Transverse colon (tissue), 4 donors: ENCODE results near the gene MEFV. TPM values are rescaled to one million over a fixed set of nuclear protein-coding genes. Genes with fewer than 3 reads are reported as not detected.

Experiments
- DNase-seq: peaks from one replicate; pipeline ENCODE4 v3.0.0-alpha.2; 2019
- H3K27ac ChIP-seq, 4 donors: fragments of 200-600 bp; sonication (generic); 2 replicates each; pipeline ENCODE4 v1.5.1; 2016 to 2018; ENCODE audit warnings: inconsistent platforms in 4 of 4
- H3K27me3 ChIP-seq: fragments of 200-600 bp; sonication (generic); 2 replicates; pipeline ENCODE4 v1.5.1; 2017; ENCODE audit warnings: inconsistent platforms
- H3K36me3 ChIP-seq, 4 donors: fragments of 200-600 bp; sonication (generic); 2 replicates each; pipeline ENCODE4 v1.5.1; 2017 to 2019; ENCODE audit warnings: inconsistent platforms in 4 of 4
- H3K4me1 ChIP-seq, 4 donors: fragments of 200-600 bp; sonication (generic); 2 replicates each; pipeline ENCODE4 v1.5.1; 2017 to 2020; ENCODE audit warnings: inconsistent platforms in 4 of 4
- H3K4me3 ChIP-seq, 4 donors: fragments of 200-600 bp; sonication (generic); 1 replicate in 1 of 4; 2 replicates in 3 of 4; pipeline versions ENCODE4 v1.5.1 to v1.6.1; 2017 to 2019; ENCODE audit warnings: inconsistent platforms in 4 of 4
- H3K9me3 ChIP-seq, 2 donors: fragments of 200-600 bp; sonication (generic); 2 replicates each; pipeline ENCODE4 v1.5.1; 2017 to 2019; ENCODE audit warnings: inconsistent platforms in 2 of 2
- EP300 ChIP-seq: sonication (generic); formaldehyde crosslinking; IDR thresholded peaks from one replicate; pipeline ENCODE4 v1.6.1; 2017; ENCODE audit warnings: antibody characterized with exemption, low read depth
- POLR2A ChIP-seq: fragments of 450-650 bp; IDR thresholded peaks from one replicate; pipeline ENCODE4 v1.6.1; 2016; ENCODE audit warnings: antibody characterized with exemption, mild to moderate bottlenecking, moderate library complexity
- POLR2AphosphoS5 ChIP-seq, 3 donors: sonication (generic); formaldehyde crosslinking; IDR thresholded peaks; one replicate each; pipeline ENCODE4 v1.6.1; 2016; ENCODE audit warnings: antibody characterized with exemption in 3 of 3
- WGBS, 2 donors: methylation state at CpG; one replicate each; pipeline ENCODE4 v1.1.5; 2018; ENCODE audit warnings: low coverage in 1 of 2; 5-methylcytosine and 5-hydroxymethylcytosine counted together
- in situ Hi-C, 4 donors: fragments of 200-750 bp; cut with MboI; loops; one replicate each; pipeline versions ENCODE4 v1.15.0 to v1.15.1; 2017; ENCODE audit warnings: low sequenced_read_pairs in 3 of 4, low pct_ligation_motif_present in 1 of 4, low pct_unique_long_range_greater_than_20kb in 1 of 4
- intact Hi-C: fragments of 100-400 bp; cut with DNase I; formaldehyde crosslinking; loops from one replicate; pipeline ENCODE4 v1.15.1; 2023; ENCODE audit warnings: low total_unique reads
- total RNA-seq, 4 donors: library from RNA; depleted of rRNA; stranded (reverse); fragments of >200 nt; gene quantifications; one replicate each; pipeline ENCODE4 v1.1.0, GENCODE V29; 2016
- TF ChIP-seq, protein P1 (sequence below), 5 experiments: fragments of 200-600 bp in 3 of 5; fragments of 450-650 bp in 2 of 5; sonication (generic) in 3 of 5; IDR thresholded peaks; 1 replicate in 2 of 5; 2 replicates in 3 of 5; pipeline ENCODE4 v1.5.1; 2016 to 2017; ENCODE audit warnings: antibody characterized with exemption in 5 of 5, inconsistent platforms in 3 of 5, mild to moderate bottlenecking in 2 of 5, moderate library complexity in 1 of 5

The MEFV gene
- total RNA-seq, 4 donors from 2014 or later = 0.37 to 1.4 (median 0.54) TPM

DNA sequence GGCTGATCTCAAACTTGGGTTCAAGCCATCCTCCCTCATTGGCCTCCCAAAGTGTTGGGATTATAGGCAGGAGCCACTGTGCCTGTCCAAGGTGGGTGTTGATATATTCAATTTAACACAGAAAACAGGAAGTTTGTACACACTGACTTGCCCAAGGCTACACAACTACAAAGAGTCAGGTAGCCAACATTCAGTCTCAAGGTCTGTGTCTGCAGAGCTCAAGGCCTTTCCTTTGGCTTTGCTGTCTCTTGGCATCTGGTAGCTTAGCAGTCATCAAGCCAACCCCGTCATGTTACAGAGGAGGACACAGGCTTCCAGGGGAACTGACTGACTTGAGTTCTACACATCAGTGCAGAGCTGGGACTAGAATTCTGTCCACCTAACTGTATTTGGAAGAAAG, 11.9 kb upstream of the MEFV start:
- Histone ChIP-seq H3K4me3 (no peak overlapping the region), H3K9me3 (no peaks in the 10 kb centered on the region), H3K36me3 (peaks cover 0 to 4% (median 0%) of the 10 kb centered on the region in 4 donors), H3K4me1 (peaks cover 0 to 28% (median 3%) of the 10 kb centered on the region in 4 donors), H3K27me3 (no peaks in the 10 kb centered on the region), H3K27ac (no peak overlapping the region)
- TF ChIP-seq EP300 (no peak), POLR2AphosphoS5 (IDR thresholded peaks at IDR 0.05) (no peak), POLR2A (no peak)
- TF ChIP-seq, protein P1, sequence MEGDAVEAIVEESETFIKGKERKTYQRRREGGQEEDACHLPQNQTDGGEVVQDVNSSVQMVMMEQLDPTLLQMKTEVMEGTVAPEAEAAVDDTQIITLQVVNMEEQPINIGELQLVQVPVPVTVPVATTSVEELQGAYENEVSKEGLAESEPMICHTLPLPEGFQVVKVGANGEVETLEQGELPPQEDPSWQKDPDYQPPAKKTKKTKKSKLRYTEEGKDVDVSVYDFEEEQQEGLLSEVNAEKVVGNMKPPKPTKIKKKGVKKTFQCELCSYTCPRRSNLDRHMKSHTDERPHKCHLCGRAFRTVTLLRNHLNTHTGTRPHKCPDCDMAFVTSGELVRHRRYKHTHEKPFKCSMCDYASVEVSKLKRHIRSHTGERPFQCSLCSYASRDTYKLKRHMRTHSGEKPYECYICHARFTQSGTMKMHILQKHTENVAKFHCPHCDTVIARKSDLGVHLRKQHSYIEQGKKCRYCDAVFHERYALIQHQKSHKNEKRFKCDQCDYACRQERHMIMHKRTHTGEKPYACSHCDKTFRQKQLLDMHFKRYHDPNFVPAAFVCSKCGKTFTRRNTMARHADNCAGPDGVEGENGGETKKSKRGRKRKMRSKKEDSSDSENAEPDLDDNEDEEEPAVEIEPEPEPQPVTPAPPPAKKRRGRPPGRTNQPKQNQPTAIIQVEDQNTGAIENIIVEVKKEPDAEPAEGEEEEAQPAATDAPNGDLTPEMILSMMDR (IDR thresholded peaks at IDR 0.05) = no peak
- intact Hi-C loops (no loop called here), in situ Hi-C loops (no loop called here)
- DNase-seq = no peak
- WGBS, 2 donors = 77% methylated on average over 1 of the region's 1 CpG; no CpG with 5 or more reads in 1 of the 2 donors

DNA sequence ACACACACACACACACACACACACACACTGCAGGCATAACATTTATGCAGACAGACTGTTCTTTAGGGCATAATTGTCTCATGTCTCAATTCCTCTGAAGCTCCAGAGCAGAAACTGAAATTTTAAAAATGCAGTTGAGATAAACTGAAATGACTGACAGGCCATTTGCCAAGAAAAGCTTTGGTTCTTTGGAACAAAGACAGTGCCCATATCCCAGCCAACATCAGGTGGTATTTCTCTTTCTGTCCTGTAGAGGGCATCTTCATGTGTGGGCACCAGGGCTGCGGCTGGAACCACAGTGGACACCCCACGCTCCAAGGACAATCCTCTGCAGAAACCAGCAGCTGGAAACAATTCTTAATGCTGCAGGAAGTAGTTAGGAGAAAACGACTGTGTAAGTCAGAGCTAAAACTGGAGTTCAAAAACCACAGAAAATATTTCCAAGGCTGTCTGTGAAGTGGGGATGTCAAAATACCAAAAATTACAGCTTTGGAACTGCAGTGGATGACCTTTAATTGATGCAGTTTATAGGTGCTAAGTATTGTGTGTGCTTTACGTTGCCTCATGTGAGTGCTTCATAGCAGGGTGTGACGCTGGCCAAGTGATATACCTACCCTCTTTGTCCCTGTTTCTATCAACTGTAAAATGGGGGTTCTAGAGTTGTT, 10.6 kb upstream of the MEFV start:
- intact Hi-C loops = no loop called here

DNA sequence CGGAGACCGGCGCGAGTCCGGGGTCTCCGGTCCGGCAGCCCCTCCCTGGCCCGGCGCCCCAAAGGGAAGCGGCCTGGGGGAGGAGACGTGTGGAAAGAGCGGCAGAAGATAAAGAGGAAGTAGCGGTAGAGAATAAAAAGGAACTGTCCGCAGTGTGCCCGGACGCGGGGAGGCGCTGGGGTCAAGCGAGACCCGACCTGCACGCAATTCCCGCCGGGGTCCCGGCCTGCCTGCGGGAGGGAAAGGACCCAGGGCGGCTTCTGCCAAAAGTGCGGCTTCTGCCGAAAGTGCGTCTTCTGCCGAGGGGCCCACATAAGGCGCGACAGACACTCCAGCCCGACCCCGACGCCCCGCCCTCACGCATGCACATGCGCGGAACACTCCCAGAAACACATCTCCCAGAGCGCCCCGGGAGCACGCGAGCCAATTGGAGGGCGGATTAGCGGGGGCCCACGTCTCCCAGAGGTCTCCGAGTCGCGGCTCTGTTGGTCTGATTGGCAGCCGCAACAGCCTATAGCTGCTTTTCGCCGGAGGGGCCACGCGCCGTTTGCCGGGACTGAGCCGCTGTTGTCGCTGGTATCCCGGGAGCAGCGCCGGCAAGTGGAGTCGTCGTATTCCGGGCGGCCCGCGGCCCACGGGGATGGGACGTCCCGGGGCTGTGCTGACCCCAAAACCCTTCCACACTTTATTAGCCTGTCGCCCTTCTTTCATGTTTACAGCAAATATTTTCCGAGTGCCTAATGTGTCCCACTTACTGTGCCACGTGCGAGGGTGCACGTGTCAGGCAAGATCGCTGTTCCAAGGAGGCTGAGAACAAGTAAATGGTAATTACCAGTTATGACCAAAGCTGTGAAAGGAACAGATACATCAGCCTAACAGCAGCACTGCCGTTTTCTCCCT, 8.0 kb upstream of the MEFV start:
- TF ChIP-seq POLR2AphosphoS5 (IDR thresholded peaks at IDR 0.05) = peak; percentile 86 to 93 (median 93)
- TF ChIP-seq, protein P1 (IDR thresholded peaks at IDR 0.05) = peak in 3 of 5 experiments; percentile 23 to 51 (median 32)
- TF ChIP-seq EP300 = peak; percentile 9
- peak; percentile 89 for TF ChIP-seq POLR2A
- H3K9me3 ChIP-seq = no peaks in the 10 kb centered on the region
- peaks cover 0 to 4% (median 0%) of the 10 kb centered on the region in 4 donors for H3K36me3 ChIP-seq
- DNase-seq = peak; percentile 97
- in situ Hi-C loops (no loop called here), intact Hi-C loops (no loop called here)
- peak overlapping the region; percentile 77 to 91 (median 78) for H3K4me3 ChIP-seq
- peak overlapping the region; percentile 97 to 100 (median 100) for H3K27ac ChIP-seq
- no peaks in the 10 kb centered on the region for H3K27me3 ChIP-seq
- 2 to 13% methylated on average over 4 to 77 of the region's 77 CpGs for WGBS, 2 donors
- peaks cover 0 to 33% (median 5%) of the 10 kb centered on the region in 4 donors for H3K4me1 ChIP-seq

More for the DNA sequence above, 10.6 kb upstream of the MEFV start:
- Histone ChIP-seq H3K27ac (no peak overlapping the region), H3K4me3 (no peak overlapping the region), H3K27me3 (no peaks in the 10 kb centered on the region), H3K4me1 (peaks cover 0 to 33% (median 5%) of the 10 kb centered on the region in 4 donors), H3K9me3 (no peaks in the 10 kb centered on the region), H3K36me3 (peaks cover 0 to 4% (median 0%) of the 10 kb centered on the region in 4 donors)
- 61 to 70% methylated on average over 2 to 5 of the region's 5 CpGs for WGBS, 2 donors
- in situ Hi-C loops = no loop called here
- no peak for DNase-seq
- TF ChIP-seq, protein P1 (IDR thresholded peaks at IDR 0.05) = peak; percentile 16 to 38 (median 37)
- TF ChIP-seq EP300 = no peak

DNA sequence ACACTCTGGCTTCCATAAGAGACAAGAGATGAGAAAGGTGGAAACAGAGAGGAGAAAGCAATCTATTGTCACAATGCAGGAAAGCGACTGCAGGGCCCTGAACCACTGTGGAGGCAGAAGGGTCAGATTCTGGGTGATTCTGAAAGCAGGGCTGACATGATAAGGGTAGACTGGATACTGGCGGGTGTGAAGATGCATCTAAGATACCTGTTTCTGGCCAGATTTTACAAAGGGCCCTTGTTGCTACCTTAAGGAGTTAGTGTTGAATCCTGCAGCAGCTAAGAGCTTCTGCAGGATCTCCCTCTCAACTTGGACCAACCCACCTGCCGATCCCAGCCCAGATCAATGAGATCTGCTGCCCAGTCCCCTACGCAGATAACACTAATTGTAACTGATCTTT, 6.1 kb upstream of the MEFV start:
- TF ChIP-seq EP300 = no peak
- no peak for TF ChIP-seq POLR2AphosphoS5 (IDR thresholded peaks at IDR 0.05)
- TF ChIP-seq, protein P1 (IDR thresholded peaks at IDR 0.05) = no peak
- DNase-seq = no peak
- Histone ChIP-seq H3K4me3 (no peak overlapping the region), H3K36me3 (no peaks in the 10 kb centered on the region), H3K27ac (peak overlapping the region in 1 of 4 donors; percentile 100), H3K9me3 (no peaks in the 10 kb centered on the region), H3K27me3 (no peaks in the 10 kb centered on the region), H3K4me1 (peaks cover 0 to 33% (median 5%) of the 10 kb centered on the region in 4 donors)
- intact Hi-C loops = no loop called here
- in situ Hi-C loops = no loop called here
- 95 to 100% methylated on average over 2 to 4 of the region's 4 CpGs for WGBS, 2 donors
